GM18508 (cell line): ENCODE measurements around the gene CACNG6.
"Not testable (repeated sequence)": the region's sequence is repeated elsewhere in the genome, so short reads cannot be mapped to it uniquely, and the experiment has no call there.

Source experiments
- ATAC-seq: cut with Tn5 transposase; IDR thresholded peaks from one replicate; pipeline ENCODE4 v1.9.1; 2021; ENCODE audit warnings: moderate number of reproducible peaks; ENCODE audit not compliant: insufficient read depth, unreplicated experiment

The CACNG6 gene

GRCh38 chr19:54035215-54036178, 44.1 kb downstream of the CACNG6 start:
- ATAC-seq, result no peak

GRCh38 chr19:54036542-54036941, 45.1 kb downstream of the CACNG6 start:
- ATAC-seq, result not testable (repeated sequence)

GRCh38 chr19:54040003-54040402, 48.6 kb downstream of the CACNG6 start:
- no peak for ATAC-seq

DNA sequence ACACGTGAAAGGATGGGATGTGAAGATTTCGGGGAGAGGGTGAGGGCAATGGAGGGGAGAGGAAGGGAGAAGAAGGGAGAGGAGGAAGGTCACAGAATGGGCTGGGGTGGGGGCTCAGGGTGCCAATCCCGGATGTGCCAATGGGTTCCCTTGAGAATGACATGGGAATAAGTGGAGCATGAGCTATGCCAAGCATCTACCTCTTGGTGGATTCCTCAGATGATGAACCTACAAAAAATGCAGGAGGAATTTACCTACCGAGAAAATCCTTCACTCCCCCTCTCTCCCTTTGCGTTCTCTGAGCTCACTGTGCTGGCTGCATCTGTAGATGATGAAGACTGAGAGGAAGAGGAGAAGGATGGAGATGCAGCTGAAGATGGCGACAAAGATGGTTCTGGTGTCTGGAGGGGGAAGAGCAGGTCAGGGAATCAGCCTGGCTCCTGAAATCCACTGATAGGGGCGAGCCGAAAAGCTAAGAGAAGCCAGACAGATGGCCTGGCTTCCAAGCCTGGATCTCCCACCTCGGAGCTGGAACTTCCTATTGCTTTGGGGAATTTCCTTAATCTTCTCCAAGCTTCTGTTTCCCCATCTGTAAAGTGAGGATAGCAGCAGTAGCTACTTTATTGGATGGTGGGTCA, 50.7 kb downstream of the CACNG6 start:
- no peak for ATAC-seq

DNA sequence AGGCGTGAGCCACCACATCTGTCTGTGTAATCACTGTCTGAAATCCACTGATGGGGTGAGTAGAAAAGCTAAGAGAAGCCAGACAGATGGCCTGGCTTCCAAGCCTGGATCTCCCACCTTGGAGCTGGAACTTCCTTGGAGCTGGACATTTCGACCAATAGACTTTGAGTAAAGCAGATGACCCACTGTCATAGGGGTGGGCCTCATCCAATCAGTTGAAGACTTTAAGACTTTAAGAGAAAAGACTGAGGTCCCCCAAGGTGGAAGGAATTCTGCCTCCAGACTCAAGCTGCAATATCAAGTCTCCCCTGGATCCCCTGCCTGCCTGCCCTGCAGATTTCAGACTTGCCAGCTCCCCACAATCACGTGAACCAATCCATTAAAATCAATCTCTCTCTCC, 51.6 kb downstream of the CACNG6 start:
- no peak for ATAC-seq

DNA sequence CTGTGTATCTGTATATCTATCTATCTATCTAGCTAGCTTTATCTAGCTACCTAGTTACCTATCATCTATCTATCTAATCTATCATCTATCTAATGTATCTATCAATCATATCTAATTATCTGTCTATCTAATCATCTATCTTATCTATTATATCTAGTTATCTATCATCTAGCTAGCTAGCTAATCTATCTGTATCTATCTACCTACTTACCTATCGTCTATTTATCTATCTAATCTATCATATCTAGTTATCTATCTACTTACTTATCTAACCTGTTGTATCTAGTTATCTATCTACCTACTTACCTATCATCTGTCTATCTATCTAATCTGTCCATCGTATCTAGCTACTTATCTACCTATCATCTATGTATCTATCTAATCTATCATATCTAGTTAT, 54.3 kb downstream of the CACNG6 start:
- ATAC-seq, result no peak

- ATAC-seq, result no peak
These were observed 56.2 kb downstream of the CACNG6 start for GRCh38 chr19:54047616-54048015.
